GM19351 (cell line): Measurements from ENCODE around the gene TUBB8B.
"Not testable (repeated sequence)": the region's sequence is repeated elsewhere in the genome, so short reads cannot be mapped to it uniquely, and the experiment has no call there.

ENCODE experiments used
- ATAC-seq: cut with Tn5 transposase; IDR thresholded peaks from one replicate; pipeline ENCODE4 v1.9.1; 2021; ENCODE audit warnings: mild to moderate bottlenecking, moderate library complexity; ENCODE audit not compliant: unreplicated experiment

Gene TUBB8B

GRCh38 chr18:49176-49665, at the start of gene TUBB8B:
TUBB8B (minus strand) TSS chr18:49615; CDS start chr18:49557, 58 bp downstream.
- ATAC-seq, result not testable (repeated sequence)

- ATAC-seq, result peak; percentile 100
Observed at GRCh38 chr18:97252-97914, 48.0 kb upstream of the TUBB8B start.

- not testable (repeated sequence) for ATAC-seq
Observed at GRCh38 chr18:96767-97131, 47.3 kb upstream of the TUBB8B start.

GRCh38 chr18:96101-96766, 46.8 kb upstream of the TUBB8B start:
- ATAC-seq, result peak; percentile 59

DNA sequence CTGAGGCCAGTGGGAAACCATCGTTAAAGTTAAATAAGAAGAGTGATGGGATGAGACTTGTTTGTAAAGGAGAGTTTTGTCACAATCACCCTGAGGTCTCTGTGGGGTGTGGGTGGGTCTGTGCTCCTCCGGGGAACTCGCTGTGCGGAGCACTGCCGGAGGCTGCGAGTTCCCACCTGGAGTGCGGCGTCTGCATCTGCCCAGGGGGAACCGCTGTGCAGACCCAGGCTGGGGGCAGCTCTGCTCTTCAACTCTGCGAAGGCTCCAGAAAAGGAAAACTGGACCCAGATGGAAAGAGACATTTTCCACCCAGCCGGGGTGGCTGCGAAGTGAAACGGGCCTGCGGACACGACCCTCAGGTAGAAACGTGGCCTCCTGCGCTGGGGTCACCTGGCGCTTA, 46.2 kb upstream of the TUBB8B start:
- ATAC-seq, result not testable (repeated sequence)

DNA sequence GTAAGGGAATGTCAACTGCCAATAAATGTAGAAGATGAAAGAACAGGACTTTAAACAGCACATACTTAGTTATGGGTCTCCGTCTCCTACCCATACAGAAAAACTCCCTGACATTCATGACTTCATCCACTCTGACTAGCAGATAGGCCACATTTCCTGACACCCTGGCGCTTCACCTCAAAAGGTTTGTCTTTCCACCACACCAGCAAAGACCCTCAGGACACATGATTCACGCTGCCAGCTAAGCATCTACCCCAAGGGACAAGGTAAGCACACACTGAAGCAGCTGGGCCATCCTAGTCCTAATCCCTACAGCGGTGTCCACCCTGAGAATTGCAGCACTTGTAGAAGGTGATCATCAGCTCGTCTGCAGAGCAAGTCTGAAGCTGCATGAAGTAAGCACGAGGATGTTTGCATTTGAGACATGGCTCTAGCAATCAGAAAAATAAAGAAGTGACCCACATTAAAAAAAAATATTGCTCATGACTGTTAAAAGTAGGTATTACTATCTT, 44.5 kb upstream of the TUBB8B start:
- ATAC-seq, result not testable (repeated sequence)

DNA sequence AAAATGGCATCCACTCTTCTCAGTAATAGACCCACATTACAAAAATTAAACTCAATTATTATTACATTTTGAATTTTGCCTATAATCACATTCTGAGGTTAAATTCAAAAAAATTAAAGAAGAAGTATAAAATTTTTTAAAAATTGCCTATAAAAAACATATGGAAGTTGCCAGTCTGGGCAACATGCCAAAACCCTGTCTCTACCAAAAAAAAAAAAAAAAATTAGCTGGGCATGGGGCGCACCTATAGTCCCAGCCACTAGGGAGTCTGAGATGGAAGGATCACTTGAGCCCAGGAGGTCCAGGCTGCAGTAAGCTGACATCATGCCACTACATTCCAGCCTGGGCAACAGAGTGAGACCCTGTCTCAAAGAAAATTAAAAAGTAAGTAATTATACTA, 42.1 kb upstream of the TUBB8B start:
- not testable (repeated sequence) for ATAC-seq

- ATAC-seq, result not testable (repeated sequence)
Observed at GRCh38 chr18:90396-91193, 41.2 kb upstream of the TUBB8B start.

- ATAC-seq, result not testable (repeated sequence)
Observed at GRCh38 chr18:89124-89523, 39.7 kb upstream of the TUBB8B start.

- ATAC-seq, result not testable (repeated sequence)
Observed at GRCh38 chr18:84801-85200, 35.4 kb upstream of the TUBB8B start.

- ATAC-seq, result not testable (repeated sequence)
Observed at GRCh38 chr18:82626-83209, 33.3 kb upstream of the TUBB8B start.

DNA sequence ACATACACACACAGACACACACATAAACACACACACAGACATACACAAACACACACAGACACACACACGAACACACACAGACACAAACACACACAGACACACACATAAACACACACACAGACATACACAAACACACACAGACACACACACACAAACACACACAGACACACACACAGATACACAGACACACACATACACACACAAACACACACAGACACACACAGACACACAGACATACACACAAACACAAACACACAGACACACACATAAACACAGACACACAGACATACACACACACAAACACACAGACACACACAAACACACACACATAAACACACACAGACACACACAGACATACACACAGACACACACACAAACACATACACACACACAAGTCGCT, 31.5 kb upstream of the TUBB8B start:
- ATAC-seq, result not testable (repeated sequence)

DNA sequence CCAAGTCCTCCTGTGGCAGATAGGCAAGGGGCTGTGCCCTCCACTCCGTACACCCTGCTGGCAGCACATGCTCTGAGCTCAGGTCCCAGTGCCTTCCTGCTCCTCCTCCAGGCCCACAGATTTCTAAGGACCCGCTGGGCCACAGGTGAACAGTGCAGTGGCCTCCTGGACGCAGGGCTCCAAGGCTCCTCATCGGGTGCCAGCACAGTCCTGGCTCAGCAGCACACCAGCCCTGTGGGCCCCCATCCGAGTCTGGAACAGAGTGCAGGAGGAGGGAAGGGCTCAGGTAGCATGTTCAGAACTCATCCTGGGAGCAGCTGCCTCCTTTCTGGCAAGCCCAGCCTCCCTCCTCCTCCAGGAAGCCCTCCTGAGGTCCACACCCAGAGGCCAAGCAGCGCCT, 30.8 kb upstream of the TUBB8B start:
- not testable (repeated sequence) for ATAC-seq

DNA sequence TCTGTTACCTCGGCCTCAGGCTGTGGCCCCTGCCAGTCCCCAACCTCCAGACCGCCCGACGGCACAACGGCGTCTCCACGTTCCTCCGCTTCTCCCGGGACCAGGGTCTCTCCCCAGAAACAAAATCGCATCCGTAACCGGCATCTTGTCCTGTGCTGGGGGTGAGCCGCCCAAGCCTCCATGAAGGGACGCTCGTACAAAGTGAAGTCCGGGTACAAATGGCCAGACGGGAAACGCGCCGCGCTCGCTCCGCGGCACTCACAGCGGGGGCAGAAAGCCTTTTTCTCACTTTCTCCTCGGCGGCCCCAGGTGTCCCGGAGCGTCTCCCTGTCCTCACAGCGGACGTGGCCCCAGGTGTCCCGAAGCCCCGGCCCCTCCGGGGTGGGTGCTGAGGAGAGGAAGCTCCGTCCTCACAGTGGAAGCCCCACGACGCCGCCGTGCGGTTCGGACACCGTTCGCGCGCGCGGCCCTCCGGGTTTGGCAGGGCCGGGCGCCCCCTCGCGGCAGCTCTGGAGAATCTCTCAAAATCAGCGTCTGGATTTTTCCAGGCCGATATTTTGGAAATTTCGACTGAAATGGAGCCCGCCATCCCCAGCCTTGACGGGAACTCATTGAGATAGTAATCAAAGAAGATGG, 26.2 kb upstream of the TUBB8B start:
- not testable (repeated sequence) for ATAC-seq

GRCh38 chr18:73181-73777, 23.9 kb upstream of the TUBB8B start:
- ATAC-seq, result not testable (repeated sequence)

DNA sequence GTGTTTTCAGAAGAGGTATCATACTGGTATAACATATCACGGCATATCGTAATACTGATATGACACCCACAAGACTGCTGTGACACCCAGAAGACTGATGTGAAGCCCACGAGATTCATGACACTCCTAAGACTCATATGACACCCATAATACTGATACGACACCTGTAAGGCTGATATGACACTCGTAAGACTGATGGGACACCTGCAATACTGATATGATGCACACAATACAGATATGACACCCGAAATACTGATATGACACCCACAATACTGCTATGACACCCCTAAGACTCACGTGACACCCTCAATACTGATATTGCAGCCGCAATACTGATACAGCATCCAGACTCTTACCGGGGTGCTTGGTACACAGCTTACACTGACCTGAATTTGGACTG, 18.3 kb upstream of the TUBB8B start:
- ATAC-seq, result not testable (repeated sequence)

GRCh38 chr18:64279-64678, 14.9 kb upstream of the TUBB8B start:
- not testable (repeated sequence) for ATAC-seq

GRCh38 chr18:63656-64055, 14.2 kb upstream of the TUBB8B start:
- not testable (repeated sequence) for ATAC-seq

GRCh38 chr18:54388-54787, 5.0 kb upstream of the TUBB8B start:
- ATAC-seq, result not testable (repeated sequence)

DNA sequence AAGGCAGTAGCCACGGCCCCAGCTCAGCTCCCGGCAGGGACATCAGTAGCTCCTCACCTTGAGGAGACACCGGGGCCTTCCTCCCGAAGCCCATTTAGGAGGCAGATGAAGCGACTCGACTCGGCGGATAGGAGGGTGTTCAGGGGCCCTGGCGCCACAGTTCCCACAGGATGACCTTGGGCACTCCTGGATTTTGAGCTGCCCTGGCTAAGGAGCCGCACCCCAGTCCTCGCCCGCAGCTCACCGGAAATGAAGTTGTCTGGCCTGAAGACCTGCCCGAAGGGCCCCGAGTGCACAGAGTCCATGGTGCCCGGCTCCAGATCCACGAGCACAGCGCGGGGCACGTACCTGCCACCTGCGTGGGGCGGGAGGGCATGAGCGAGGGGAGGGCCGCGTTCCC, 719 bp downstream of the TUBB8B start:
- not testable (repeated sequence) for ATAC-seq
